ENCODE results near the gene RACGAP1.

DNA sequence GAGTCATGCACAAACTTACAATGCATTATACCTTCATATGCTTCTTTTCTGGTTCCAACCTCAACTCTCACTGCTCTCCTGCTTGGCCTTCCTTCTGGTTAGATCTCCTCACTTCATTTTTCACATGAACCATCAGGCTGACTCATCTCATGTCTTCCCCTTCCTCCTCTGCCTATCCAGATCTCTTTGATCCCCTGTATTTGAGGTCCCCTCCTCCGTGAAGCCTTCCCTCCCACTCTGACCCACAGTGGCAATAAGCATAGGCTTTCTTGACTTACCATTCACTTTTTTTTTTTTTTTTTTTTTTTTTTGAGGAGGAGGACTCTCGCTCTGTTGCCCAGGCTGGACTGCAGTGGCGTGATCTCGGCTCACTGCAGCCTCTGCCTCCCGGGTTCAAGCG, 17.4 kb upstream of the RACGAP1 start:
- no peak for TF ChIP-seq SIN3A (conservative IDR thresholded peaks at IDR 0.05 in 1 of 2, IDR thresholded peaks at IDR 0.05 in 1 of 2; ENCODE audit: low read depth in 1 of 2, low read length in 2 of 2)
- TF ChIP-seq CHD2 (IDR thresholded peaks at IDR 0.05; ENCODE audit: low read length), result no peak
- TF ChIP-seq JUN (IDR thresholded peaks at IDR 0.05; ENCODE audit: low read depth, low read length), result no peak
- no peak for TF ChIP-seq USF2 (IDR thresholded peaks at IDR 0.05; ENCODE audit: low read length)
- TF ChIP-seq GABPA (IDR thresholded peaks at IDR 0.05; ENCODE audit: borderline replicate concordance, insufficient read depth, low read length), result no peak
